Mucosa of stomach (tissue), 1 donor: ENCODE results near the gene LMAN2.

Experiments used
- H3K27me3 ChIP-seq: one replicate; pipeline ENCODE4 v1.7.0; 2013; ENCODE audit warnings: mild to moderate bottlenecking, low read length; ENCODE audit not compliant: control insufficient read depth, insufficient read depth
- H3K36me3 ChIP-seq: one replicate; pipeline ENCODE4 v1.7.0; 2013; ENCODE audit warnings: low read length; ENCODE audit not compliant: control insufficient read depth, insufficient read depth
- H3K4me1 ChIP-seq: one replicate; pipeline ENCODE4 v1.7.0; 2013; ENCODE audit warnings: mild to moderate bottlenecking, low read length; ENCODE audit not compliant: control insufficient read depth, insufficient read depth
- H3K4me3 ChIP-seq: one replicate; pipeline ENCODE4 v1.7.0; 2013; ENCODE audit warnings: low read length
- H3K9ac ChIP-seq: one replicate; pipeline ENCODE4 v1.7.0; 2013; ENCODE audit warnings: mild to moderate bottlenecking, low read length, moderate library complexity
- H3K9me3 ChIP-seq: one replicate; pipeline ENCODE4 v1.7.0; 2013; ENCODE audit warnings: mild to moderate bottlenecking, low read length, moderate library complexity; ENCODE audit not compliant: control insufficient read depth
- donor health status: Pancreatic carcinoma.

The LMAN2 gene

GRCh38 chr5:177301503-177302165, 49.8 kb downstream of the LMAN2 start:
- peaks cover 3% of the 10 kb centered on the region for H3K36me3 ChIP-seq
- peak overlapping the region; percentile 26 for H3K9ac ChIP-seq
- H3K4me3 ChIP-seq: no peak overlapping the region
- H3K9me3 ChIP-seq: no peaks in the 10 kb centered on the region
- no peaks in the 10 kb centered on the region for H3K27me3 ChIP-seq
- peaks cover 53% of the 10 kb centered on the region for H3K4me1 ChIP-seq

DNA sequence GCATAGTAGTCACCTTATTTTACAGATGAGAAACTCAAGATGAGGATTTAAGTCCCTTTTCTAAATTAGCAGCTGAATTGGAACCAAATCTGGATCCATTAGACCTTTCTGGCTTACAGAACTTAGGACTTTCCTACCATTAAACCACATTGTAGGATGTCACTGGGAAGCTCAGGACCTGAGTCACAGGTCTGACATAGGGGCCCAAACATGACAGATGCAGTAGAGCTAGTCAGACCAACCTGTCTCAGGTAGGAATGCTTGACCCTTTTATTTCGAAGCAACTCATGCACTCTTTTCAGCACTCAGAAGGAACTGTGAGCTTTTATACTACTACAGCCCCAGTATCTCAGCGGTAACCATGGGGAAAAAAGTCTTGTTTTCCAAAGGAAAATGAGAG, 50.5 kb downstream of the LMAN2 start:
- Histone ChIP-seq H3K4me3 (no peak overlapping the region), H3K9me3 (no peaks in the 10 kb centered on the region), H3K36me3 (peaks cover 3% of the 10 kb centered on the region), H3K27me3 (no peaks in the 10 kb centered on the region), H3K4me1 (peaks cover 60% of the 10 kb centered on the region), H3K9ac (no peak overlapping the region)

- Histone ChIP-seq H3K9me3 (no peaks in the 10 kb centered on the region), H3K4me1 (peaks cover 58% of the 10 kb centered on the region), H3K36me3 (peaks cover 4% of the 10 kb centered on the region), H3K4me3 (no peak overlapping the region), H3K9ac (no peak overlapping the region), H3K27me3 (no peaks in the 10 kb centered on the region)
Measured at GRCh38 chr5:177300236-177300880, 51.1 kb downstream of the LMAN2 start.

DNA sequence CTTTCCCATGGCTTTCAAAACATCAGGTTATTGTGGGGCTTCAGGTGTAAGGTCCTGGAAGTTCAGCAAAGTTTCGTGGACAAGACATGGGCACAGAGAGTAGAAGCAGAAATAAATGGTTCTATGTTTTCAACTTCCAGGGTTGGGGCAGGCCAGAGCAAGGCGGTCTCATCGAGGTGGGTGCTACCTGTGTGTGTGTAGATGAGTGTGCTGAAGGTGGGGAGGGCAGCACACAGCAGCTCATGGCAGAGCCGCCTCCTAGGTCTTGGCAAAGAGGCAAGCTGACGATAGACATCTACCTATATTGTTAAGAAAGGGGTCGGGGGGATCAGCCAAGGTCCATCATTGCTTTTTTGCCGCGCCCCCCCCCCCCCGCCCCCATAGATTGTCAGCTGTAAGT, 51.8 kb downstream of the LMAN2 start:
- H3K4me1 ChIP-seq: peaks cover 51% of the 10 kb centered on the region
- H3K27me3 ChIP-seq: no peaks in the 10 kb centered on the region
- no peak overlapping the region for H3K9ac ChIP-seq
- H3K9me3 ChIP-seq: no peaks in the 10 kb centered on the region
- H3K36me3 ChIP-seq: peaks cover 8% of the 10 kb centered on the region
- H3K4me3 ChIP-seq: no peak overlapping the region

DNA sequence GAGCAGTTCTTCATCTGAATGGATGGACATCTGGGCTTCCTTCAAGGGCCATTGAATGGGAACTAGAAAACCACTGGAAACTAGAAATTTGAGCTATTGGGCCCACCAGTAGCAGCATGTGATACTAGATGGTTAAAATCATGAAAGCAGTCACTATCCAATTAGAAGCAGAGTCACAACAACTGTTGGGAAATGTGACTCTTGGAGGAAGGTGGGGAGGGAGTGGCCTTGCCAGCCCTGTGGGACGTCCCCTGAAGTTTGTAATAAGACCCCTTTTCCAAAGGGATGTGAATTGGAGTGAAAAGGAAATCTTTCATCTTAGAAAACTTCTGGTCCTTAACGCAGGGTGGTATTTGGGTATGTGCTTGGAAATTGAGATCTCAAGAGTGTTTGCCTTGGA, 53.5 kb downstream of the LMAN2 start:
- H3K36me3 ChIP-seq: peaks cover 20% of the 10 kb centered on the region

GRCh38 chr5:177296581-177296980, 54.9 kb downstream of the LMAN2 start:
- Histone ChIP-seq H3K27me3 (no peaks in the 10 kb centered on the region), H3K4me3 (no peak overlapping the region), H3K36me3 (peaks cover 20% of the 10 kb centered on the region), H3K9me3 (no peaks in the 10 kb centered on the region), H3K4me1 (peaks cover 30% of the 10 kb centered on the region), H3K9ac (no peak overlapping the region)

More for the DNA sequence above, 53.5 kb downstream of the LMAN2 start:
- H3K4me3 ChIP-seq: no peak overlapping the region
- peaks cover 43% of the 10 kb centered on the region for H3K4me1 ChIP-seq
- no peaks in the 10 kb centered on the region for H3K27me3 ChIP-seq
- no peaks in the 10 kb centered on the region for H3K9me3 ChIP-seq
- H3K9ac ChIP-seq: no peak overlapping the region

DNA sequence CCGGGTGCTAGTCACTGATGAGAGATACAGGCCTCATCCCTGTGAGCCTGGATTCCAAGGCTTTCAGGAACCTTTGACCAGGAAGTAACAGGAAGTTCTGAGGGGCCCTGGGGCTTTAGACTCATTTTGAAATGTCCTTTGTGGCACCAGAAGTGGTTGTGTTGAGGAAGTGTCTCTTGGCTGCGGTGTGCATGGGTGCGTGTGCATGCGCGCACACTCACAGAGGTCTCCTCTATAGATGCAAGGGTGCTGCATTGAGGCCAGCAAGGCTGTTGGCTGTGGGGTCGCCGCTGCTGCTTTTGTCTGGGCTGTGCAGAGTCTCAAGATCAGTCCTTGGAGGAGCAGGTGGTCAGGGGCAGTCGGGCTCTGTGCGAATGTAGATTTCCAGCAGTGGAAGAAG, 55.5 kb downstream of the LMAN2 start:
- H3K4me3 ChIP-seq: no peak overlapping the region
- no peak overlapping the region for H3K9ac ChIP-seq
- H3K36me3 ChIP-seq: peaks cover 20% of the 10 kb centered on the region
- H3K9me3 ChIP-seq: no peaks in the 10 kb centered on the region
- no peaks in the 10 kb centered on the region for H3K27me3 ChIP-seq
- peaks cover 23% of the 10 kb centered on the region for H3K4me1 ChIP-seq

DNA sequence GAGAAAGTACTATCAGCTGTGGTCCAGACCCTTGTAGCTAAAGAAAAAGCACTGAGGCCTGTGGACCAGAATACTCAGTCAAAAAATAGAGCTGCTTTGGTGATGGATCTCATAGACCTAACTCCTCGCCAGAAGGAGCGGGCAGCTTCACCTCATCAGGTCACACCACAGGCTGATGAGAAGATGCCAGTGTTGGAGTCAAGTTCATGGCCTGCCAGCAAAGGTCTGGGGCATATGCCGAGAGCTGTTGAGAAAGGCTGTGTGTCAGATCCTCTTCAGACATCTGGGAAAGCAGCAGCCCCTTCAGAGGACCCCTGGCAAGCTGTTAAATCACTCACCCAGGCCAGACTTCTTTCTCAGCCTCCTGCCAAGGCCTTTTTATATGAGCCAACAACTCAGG, 56.8 kb downstream of the LMAN2 start:
- peaks cover 20% of the 10 kb centered on the region for H3K36me3 ChIP-seq
- peaks cover 14% of the 10 kb centered on the region for H3K4me1 ChIP-seq
- no peak overlapping the region for H3K9ac ChIP-seq
- H3K9me3 ChIP-seq: no peaks in the 10 kb centered on the region
- no peaks in the 10 kb centered on the region for H3K27me3 ChIP-seq
- H3K4me3 ChIP-seq: no peak overlapping the region

DNA sequence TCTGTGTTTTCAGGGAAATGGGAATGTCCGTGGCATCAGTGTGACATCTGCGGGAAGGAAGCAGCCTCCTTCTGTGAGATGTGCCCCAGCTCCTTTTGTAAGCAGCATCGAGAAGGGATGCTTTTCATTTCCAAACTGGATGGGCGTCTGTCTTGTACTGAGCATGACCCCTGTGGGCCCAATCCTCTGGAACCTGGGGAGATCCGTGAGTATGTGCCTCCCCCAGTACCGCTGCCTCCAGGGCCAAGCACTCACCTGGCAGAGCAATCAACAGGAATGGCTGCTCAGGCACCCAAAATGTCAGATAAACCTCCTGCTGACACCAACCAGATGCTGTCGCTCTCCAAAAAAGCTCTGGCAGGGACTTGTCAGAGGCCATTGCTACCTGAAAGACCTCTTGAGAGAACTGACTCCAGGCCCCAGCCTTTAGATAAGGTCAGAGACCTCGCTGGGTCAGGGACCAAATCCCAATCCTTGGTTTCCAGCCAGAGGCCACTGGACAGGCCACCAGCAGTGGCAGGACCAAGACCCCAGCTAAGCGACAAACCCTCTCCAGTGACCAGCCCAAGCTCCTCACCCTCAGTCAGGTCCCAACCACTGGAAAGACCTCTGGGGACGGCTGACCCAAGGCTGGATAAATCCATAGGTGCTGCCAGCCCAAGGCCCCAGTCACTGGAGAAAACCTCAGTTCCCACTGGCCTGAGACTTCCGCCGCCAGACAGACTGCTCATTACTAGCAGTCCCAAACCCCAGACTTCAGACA, 57.5 kb downstream of the LMAN2 start:
- peaks cover 14% of the 10 kb centered on the region for H3K4me1 ChIP-seq

GRCh38 chr5:177291735-177292134, 59.7 kb downstream of the LMAN2 start:
- H3K9ac ChIP-seq: no peak overlapping the region
- H3K4me3 ChIP-seq: no peak overlapping the region
- no peaks in the 10 kb centered on the region for H3K27me3 ChIP-seq
- H3K36me3 ChIP-seq: peaks cover 20% of the 10 kb centered on the region
- H3K9me3 ChIP-seq: no peaks in the 10 kb centered on the region
- peaks cover 11% of the 10 kb centered on the region for H3K4me1 ChIP-seq

More for the DNA sequence above, 57.5 kb downstream of the LMAN2 start:
- Histone ChIP-seq H3K27me3 (no peaks in the 10 kb centered on the region), H3K4me3 (no peak overlapping the region), H3K36me3 (peaks cover 20% of the 10 kb centered on the region), H3K9me3 (no peaks in the 10 kb centered on the region), H3K9ac (no peak overlapping the region)

DNA sequence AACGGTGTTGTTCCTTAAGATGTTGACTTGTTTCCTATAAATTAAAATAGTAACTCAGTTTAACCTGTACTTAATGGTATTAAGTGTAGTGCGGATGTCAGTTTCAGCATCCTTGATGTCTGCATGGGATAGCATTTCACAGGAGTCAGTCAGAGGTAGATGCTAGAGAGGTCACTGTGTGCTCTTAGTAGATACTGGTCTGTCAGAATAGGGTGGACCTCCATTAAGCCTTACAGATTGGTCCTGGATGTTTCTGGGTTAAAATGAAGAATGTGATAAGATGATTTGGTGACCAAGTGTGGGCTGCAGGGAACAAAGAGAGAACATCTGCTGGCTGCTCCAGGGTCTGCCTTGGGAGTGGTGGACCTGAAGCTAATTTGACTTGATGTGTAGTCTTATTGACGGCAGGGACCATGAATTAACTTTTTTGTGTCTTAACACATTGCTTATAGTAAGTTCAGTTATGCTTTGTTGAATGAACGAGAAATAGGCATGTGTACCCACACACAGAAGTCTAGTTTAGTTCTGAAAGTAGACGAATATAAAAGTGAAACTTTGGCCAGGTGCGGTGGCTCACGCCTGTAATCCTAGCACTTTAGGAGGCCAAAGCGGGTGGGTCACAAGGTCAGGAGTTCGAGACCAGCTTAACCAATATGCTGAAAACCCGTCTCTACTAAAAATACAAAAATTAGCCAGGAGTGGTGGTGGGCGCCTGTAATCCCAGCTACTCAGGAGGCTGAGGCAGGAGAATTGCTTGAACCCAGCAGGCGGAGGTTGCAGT, 60.5 kb downstream of the LMAN2 start:
- Histone ChIP-seq H3K27me3 (no peaks in the 10 kb centered on the region), H3K9me3 (no peaks in the 10 kb centered on the region), H3K36me3 (peaks cover 20% of the 10 kb centered on the region), H3K4me3 (no peak overlapping the region), H3K9ac (no peak overlapping the region), H3K4me1 (peaks cover 3% of the 10 kb centered on the region)
